ENCODE measurements around the gene PTK7. TPM values are rescaled to one million over a fixed set of nuclear protein-coding genes. Genes with fewer than 3 reads are reported as not detected.

The PTK7 gene
- total RNA-seq, 1 donor from 2014 or later, result 81.0 TPM

GRCh38 chr6:43090559-43090956 is 14.4 kb downstream of the PTK7 start:
- no peak for ATAC-seq
- Histone ChIP-seq H3K36me3 (no peaks in the 10 kb centered on the region), H3K27ac (peak overlapping the region; percentile 86), H3K27me3 (ENCODE audit: low read depth) (no peaks in the 10 kb centered on the region), H3K9me3 (no peaks in the 10 kb centered on the region), H3K4me1 (peaks cover 66% of the 10 kb centered on the region), H3K4me3 (peak overlapping the region; percentile 31)
- TF ChIP-seq CTCF (IDR thresholded peaks at IDR 0.05), result no peak
- intact Hi-C loops (cut with DNase I), result no loop called here
- no peak for DNase-seq

- no peak overlapping the region for H3K4me3 ChIP-seq
- DNase-seq, result no peak
- intact Hi-C loops (cut with DNase I), result no loop called here
Observed at GRCh38 chr6:43091020-43091419, 14.9 kb downstream of the PTK7 start.

GRCh38 chr6:43091436-43091991 is 15.4 kb downstream of the PTK7 start:
- Histone ChIP-seq H3K27ac (peak overlapping the region; percentile 86), H3K9me3 (no peaks in the 10 kb centered on the region), H3K27me3 (ENCODE audit: low read depth) (no peaks in the 10 kb centered on the region), H3K36me3 (no peaks in the 10 kb centered on the region), H3K4me3 (no peak overlapping the region), H3K4me1 (peaks cover 72% of the 10 kb centered on the region)
- no peak for ATAC-seq
- intact Hi-C loops (cut with DNase I), result no loop called here
- TF ChIP-seq CTCF (IDR thresholded peaks at IDR 0.05), result no peak
- DNase-seq, result no peak

More at GRCh38 chr6:43091020-43091419, 14.9 kb downstream of the PTK7 start:
- no peaks in the 10 kb centered on the region for H3K9me3 ChIP-seq
- peaks cover 71% of the 10 kb centered on the region for H3K4me1 ChIP-seq
- ATAC-seq, result no peak
- peak overlapping the region; percentile 86 for H3K27ac ChIP-seq
- H3K36me3 ChIP-seq, result no peaks in the 10 kb centered on the region
- no peak for TF ChIP-seq CTCF (IDR thresholded peaks at IDR 0.05)
- H3K27me3 ChIP-seq (ENCODE audit: low read depth), result no peaks in the 10 kb centered on the region

- no peaks in the 10 kb centered on the region for H3K9me3 ChIP-seq
- TF ChIP-seq CTCF (IDR thresholded peaks at IDR 0.05), result no peak
- intact Hi-C loops (cut with DNase I), result no loop called here
- peaks cover 80% of the 10 kb centered on the region for H3K4me1 ChIP-seq
- no peak overlapping the region for H3K4me3 ChIP-seq
- H3K36me3 ChIP-seq, result no peaks in the 10 kb centered on the region
- no peak for ATAC-seq
- DNase-seq, result no peak
- H3K27ac ChIP-seq, result no peak overlapping the region
- H3K27me3 ChIP-seq (ENCODE audit: low read depth), result no peaks in the 10 kb centered on the region
Observed at GRCh38 chr6:43092635-43093034, 16.5 kb downstream of the PTK7 start.

- Histone ChIP-seq H3K36me3 (no peaks in the 10 kb centered on the region), H3K27ac (peak overlapping the region; percentile 60), H3K4me1 (peaks cover 74% of the 10 kb centered on the region), H3K4me3 (peak overlapping the region; percentile 42), H3K27me3 (ENCODE audit: low read depth) (no peaks in the 10 kb centered on the region), H3K9me3 (no peaks in the 10 kb centered on the region)
- ATAC-seq (peak; percentile 30 to 48), DNase-seq (no peak)
- intact Hi-C loops (cut with DNase I), result no loop called here
- TF ChIP-seq CTCF (IDR thresholded peaks at IDR 0.05), result no peak
Observed at GRCh38 chr6:43093436-43094289, 17.5 kb downstream of the PTK7 start.

All from lower lobe of right lung (tissue), 2 donors.